H1 (cell line): ENCODE data around the gene STK32A. TPM values are rescaled to one million over a fixed set of nuclear protein-coding genes. Genes with fewer than 3 reads are reported as not detected.

ENCODE experiments used
- BCL11A ChIP-seq, 2 experiments: IDR thresholded peaks; one replicate each; pipeline ENCODE4 v1.6.1; 2011; ENCODE audit warnings: low read depth in 2 of 2, low read length in 2 of 2, mild to moderate bottlenecking in 2 of 2
- CBX8 ChIP-seq: fragments of 300-800, 300-1000 bp; sonication (generic); IDR thresholded peaks from 2 replicates; pipeline ENCODE4 v1.7.1; 2016; ENCODE audit warnings: low read depth, low read length, borderline replicate concordance
- CREB1 ChIP-seq: IDR thresholded peaks from 2 replicates; pipeline ENCODE4 v1.6.1; 2012; ENCODE audit warnings: inconsistent platforms
- polyA plus RNA-seq, 7 experiments: library from polyadenylated mRNA; depleted of rRNA in 3 of 7; stranded (reverse) in 5 of 7; unstranded in 2 of 7; fragments of >200 nt in 5 of 7; fragments of 200-250 nt in 2 of 7; gene quantifications; 1 replicate in 5 of 7; 2 replicates in 1 of 7; 4 replicates in 1 of 7; pipeline versions ENCODE4 v1.2.1 to v1.2.3, GENCODE V29; 2011 to 2013; ENCODE audit warnings: missing spikeins in 2 of 7, mixed read lengths in 2 of 7
- total RNA-seq: library from RNA; stranded (reverse); fragmentation: NEBNext Ultra II Directional; extraction: Animal tissue kit (Norgen Biotek cat#: 25700); gene quantifications from 2 replicates; pipeline ENCODE4 v1.2.1, GENCODE V29; 2021
- TF ChIP-seq, protein P1 (sequence below): IDR thresholded peaks from 2 replicates; pipeline ENCODE4 v1.6.1; 2012; ENCODE audit warnings: inconsistent platforms

The STK32A gene
- total and polyA plus RNA-seq, 2 of the 8 experiments (the other 6 are each of a cell fraction or from before 2014, with no cell fraction given): 1.3 to 2.5 TPM

DNA sequence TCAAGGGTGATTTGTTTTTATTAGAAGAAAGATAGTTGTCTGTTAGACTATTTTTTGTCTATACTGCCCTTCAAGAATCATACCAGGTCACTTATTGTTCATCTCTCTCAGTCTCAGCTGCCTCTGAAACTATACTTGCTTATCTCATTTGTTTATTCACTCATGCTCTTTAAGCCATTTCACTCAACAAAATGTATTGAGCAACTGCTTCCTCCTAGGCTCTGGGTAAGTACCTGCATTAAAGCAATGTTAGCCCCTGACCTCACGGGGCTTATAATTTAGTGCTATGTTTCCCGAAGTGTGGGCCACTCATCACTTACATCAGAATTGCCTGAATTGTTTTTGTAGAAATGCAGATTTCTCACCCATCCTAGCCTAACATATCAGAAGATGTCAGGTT lies 174.2 kb downstream of the STK32A start (continued):
- TF ChIP-seq BCL11A (IDR thresholded peaks at IDR 0.05; ENCODE audit: low read depth in 2 of 2, low read length in 2 of 2) (no peak), CBX8 (no peak), CREB1 (no peak)
- TF ChIP-seq, protein P1, sequence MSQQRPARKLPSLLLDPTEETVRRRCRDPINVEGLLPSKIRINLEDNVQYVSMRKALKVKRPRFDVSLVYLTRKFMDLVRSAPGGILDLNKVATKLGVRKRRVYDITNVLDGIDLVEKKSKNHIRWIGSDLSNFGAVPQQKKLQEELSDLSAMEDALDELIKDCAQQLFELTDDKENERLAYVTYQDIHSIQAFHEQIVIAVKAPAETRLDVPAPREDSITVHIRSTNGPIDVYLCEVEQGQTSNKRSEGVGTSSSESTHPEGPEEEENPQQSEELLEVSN: no peak
